Progenitor cell of endocrine pancreas (in vitro differentiated cells): Measurements from ENCODE around the gene SRSF1. TPM values are rescaled to one million over a fixed set of nuclear protein-coding genes. Genes with fewer than 3 reads are reported as not detected.

ENCODE experiments used
- DNase-seq: peaks from one replicate; pipeline ENCODE4 v3.0.0; 2021; ENCODE audit warnings: low spot score; ENCODE audit not compliant: unreplicated experiment
- H3K27ac Mint-ChIP-seq: 2 replicates; pipeline ENCODE4 v1.8.0; 2021; ENCODE audit warnings: mild to moderate bottlenecking, moderate library complexity, mixed read lengths
- H3K27me3 Mint-ChIP-seq: 2 replicates; pipeline ENCODE4 v1.8.0; 2021; ENCODE audit warnings: mixed read lengths
- H3K36me3 Mint-ChIP-seq: 2 replicates; pipeline ENCODE4 v1.8.0; 2022; ENCODE audit warnings: mixed read lengths; ENCODE audit not compliant: insufficient read depth
- H3K4me1 Mint-ChIP-seq: 2 replicates; pipeline ENCODE4 v1.8.0; 2021; ENCODE audit warnings: low read depth, mixed read lengths
- H3K4me3 Mint-ChIP-seq: 2 replicates; pipeline ENCODE4 v1.8.0; 2021; ENCODE audit warnings: low read depth, mild to moderate bottlenecking, moderate library complexity, mixed read lengths
- H3K9me3 Mint-ChIP-seq: 2 replicates; pipeline ENCODE4 v1.8.0; 2021; ENCODE audit warnings: low read depth, mixed read lengths
- total RNA-seq: library from RNA; stranded (reverse); gene quantifications from 2 replicates; pipeline ENCODE4 v1.2.1, GENCODE V29; 2021
- TF ChIP-seq, protein P1 (sequence below): fragments of 200-600 bp; sonication (generic); IDR thresholded peaks from one replicate; pipeline ENCODE4 v1.5.0; 2021; ENCODE audit warnings: antibody characterized with exemption, mild to moderate bottlenecking; ENCODE audit not compliant: unreplicated experiment

SRSF1 gene
- total RNA-seq, 1 donor from 2014 or later = 326 TPM

DNA sequence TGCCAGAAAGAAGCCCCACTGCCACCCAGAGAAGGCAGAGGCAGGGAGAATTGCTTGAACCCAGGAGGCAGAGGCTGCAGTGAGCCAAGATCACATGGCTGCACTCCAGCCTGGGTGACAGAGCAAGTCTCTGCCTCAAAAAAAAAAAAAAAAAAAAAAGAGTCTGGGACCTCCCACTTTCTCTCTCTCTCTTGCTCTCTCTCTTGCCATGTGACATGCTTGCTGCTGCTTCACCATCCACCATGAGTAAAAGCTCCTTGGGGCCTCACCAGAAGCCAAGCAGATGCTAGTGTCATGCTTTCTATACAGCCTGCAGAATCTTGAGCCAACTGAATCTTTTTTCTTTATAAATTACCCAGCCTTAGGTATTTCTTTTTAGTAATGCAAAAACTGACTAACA, 21.5 kb upstream of the SRSF1 start:
- TF ChIP-seq, protein P1, sequence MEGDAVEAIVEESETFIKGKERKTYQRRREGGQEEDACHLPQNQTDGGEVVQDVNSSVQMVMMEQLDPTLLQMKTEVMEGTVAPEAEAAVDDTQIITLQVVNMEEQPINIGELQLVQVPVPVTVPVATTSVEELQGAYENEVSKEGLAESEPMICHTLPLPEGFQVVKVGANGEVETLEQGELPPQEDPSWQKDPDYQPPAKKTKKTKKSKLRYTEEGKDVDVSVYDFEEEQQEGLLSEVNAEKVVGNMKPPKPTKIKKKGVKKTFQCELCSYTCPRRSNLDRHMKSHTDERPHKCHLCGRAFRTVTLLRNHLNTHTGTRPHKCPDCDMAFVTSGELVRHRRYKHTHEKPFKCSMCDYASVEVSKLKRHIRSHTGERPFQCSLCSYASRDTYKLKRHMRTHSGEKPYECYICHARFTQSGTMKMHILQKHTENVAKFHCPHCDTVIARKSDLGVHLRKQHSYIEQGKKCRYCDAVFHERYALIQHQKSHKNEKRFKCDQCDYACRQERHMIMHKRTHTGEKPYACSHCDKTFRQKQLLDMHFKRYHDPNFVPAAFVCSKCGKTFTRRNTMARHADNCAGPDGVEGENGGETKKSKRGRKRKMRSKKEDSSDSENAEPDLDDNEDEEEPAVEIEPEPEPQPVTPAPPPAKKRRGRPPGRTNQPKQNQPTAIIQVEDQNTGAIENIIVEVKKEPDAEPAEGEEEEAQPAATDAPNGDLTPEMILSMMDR = no peak
- no peaks in the 10 kb centered on the region for H3K27me3 Mint-ChIP-seq
- H3K9me3 Mint-ChIP-seq = peaks cover 11% of the 10 kb centered on the region
- DNase-seq = no peak
- no peaks in the 10 kb centered on the region for H3K4me1 Mint-ChIP-seq
- H3K27ac Mint-ChIP-seq = no peak overlapping the region
- H3K4me3 Mint-ChIP-seq = no peak overlapping the region
- H3K36me3 Mint-ChIP-seq = peaks cover 1% of the 10 kb centered on the region

DNA sequence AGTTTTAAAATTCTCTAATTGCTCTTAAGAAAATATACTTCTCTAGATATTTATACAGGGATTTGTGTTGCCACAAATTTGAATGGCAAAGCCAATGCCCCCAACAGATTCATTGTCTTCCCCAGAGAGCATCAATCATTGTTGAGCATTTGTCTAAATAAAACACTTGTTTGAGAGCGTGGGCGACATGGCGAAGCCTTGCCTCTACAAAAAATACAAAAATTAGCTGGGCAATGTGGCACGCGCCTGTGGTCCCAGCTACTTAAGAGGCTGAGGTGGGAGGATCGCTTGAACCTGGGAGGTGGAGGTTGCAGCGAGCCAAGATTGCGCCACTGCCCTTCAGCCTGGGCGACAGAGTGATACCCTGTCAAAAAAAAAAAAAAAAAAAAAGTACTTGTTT, 13.4 kb upstream of the SRSF1 start:
- TF ChIP-seq, protein P1 = no peak
- H3K36me3 Mint-ChIP-seq = no peaks in the 10 kb centered on the region
- H3K9me3 Mint-ChIP-seq = no peaks in the 10 kb centered on the region
- no peak overlapping the region for H3K4me3 Mint-ChIP-seq
- no peak overlapping the region for H3K27ac Mint-ChIP-seq
- H3K4me1 Mint-ChIP-seq = peaks cover 6% of the 10 kb centered on the region
- no peaks in the 10 kb centered on the region for H3K27me3 Mint-ChIP-seq
- DNase-seq = no peak

DNA sequence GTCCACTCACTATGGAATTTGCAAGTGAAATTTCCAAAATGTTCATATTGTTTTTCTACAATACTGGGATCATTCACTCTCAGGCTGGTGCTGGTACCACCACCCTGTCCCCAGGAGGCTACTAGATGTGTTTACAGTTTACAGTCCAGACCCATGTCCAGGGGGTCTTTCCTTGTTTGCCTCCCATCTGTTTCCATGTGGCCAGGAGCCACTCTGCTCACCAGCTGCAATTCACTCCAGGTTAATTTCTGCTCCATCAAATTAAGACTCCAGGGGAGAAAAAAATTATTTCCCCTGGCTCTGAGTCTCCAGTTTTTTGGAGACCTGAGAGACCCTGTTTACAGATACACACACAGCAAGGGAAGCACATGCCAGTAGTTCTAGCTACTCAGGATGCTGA, 12.5 kb upstream of the SRSF1 start:
- H3K27ac Mint-ChIP-seq = no peak overlapping the region
- DNase-seq = no peak
- H3K4me3 Mint-ChIP-seq = no peak overlapping the region
- H3K9me3 Mint-ChIP-seq = no peaks in the 10 kb centered on the region
- no peaks in the 10 kb centered on the region for H3K36me3 Mint-ChIP-seq
- H3K4me1 Mint-ChIP-seq = peaks cover 6% of the 10 kb centered on the region
- TF ChIP-seq, protein P1 = no peak
- no peaks in the 10 kb centered on the region for H3K27me3 Mint-ChIP-seq

GRCh38 chr17:58019039-58019438, 12.0 kb upstream of the SRSF1 start:
- TF ChIP-seq, protein P1 = no peak
- Mint-ChIP-seq H3K27ac (no peak overlapping the region), H3K4me1 (peaks cover 6% of the 10 kb centered on the region), H3K9me3 (no peaks in the 10 kb centered on the region), H3K27me3 (no peaks in the 10 kb centered on the region), H3K4me3 (no peak overlapping the region), H3K36me3 (no peaks in the 10 kb centered on the region)
- DNase-seq = no peak

DNA sequence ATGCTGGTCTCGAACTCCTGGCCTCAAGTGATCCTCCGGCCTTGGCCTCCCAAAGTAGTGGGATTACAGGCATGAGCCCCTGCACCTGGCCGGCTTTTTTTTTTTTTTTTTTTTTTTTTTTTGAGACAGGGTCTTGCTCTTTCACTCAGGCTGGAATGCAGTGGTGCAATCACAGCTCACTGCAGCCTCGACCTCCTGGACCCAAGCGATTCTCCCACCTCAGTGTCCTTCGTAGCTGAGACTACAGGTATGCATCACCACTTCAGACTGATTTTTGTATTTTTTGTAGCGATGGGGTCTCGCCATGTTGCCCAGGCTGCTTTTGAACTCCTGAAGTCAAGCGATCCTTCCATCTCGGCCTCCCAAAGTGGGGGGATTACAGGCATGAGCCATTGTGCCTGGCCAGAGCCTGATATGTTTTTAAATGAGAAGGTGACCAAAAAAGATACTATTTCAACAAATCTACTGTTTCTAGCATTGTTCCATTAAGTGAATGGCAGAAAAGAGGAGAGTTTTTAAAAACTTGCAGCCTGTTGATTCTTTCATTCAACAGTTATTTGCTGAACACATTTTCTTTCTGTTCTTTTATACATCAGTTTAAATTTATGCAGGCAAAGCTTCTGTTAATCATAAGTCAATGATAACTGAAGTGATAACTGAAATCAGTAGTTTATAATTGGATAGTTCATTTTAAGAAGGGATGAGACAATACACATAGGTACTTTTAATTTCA, 3.2 kb upstream of the SRSF1 start:
- H3K4me3 Mint-ChIP-seq = no peak overlapping the region
- TF ChIP-seq, protein P1 = no peak
- H3K4me1 Mint-ChIP-seq = peaks cover 18% of the 10 kb centered on the region
- H3K36me3 Mint-ChIP-seq = peaks cover 13% of the 10 kb centered on the region
- H3K9me3 Mint-ChIP-seq = no peaks in the 10 kb centered on the region
- no peak for DNase-seq
- no peaks in the 10 kb centered on the region for H3K27me3 Mint-ChIP-seq
- H3K27ac Mint-ChIP-seq = no peak overlapping the region
